MM.1S (cell line): Measurements from ENCODE around the gene GABARAP.

ENCODE experiments used
- DNase-seq: peaks from one replicate; pipeline ENCODE4 v3.0.0-alpha.2; 2015
- H2AFZ ChIP-seq: fragments of 300-600 bp; sonication (generic); 2 replicates; pipeline ENCODE4 v1.6.0; 2016; ENCODE audit warnings: antibody characterized with exemption, low read length
- H3F3A ChIP-seq: fragments of 300-600 bp; sonication (generic); 2 replicates; pipeline ENCODE4 v1.6.1; 2016; ENCODE audit warnings: mild to moderate bottlenecking, antibody characterized with exemption, low read length, moderate library complexity, mixed read lengths; ENCODE audit not compliant: insufficient read depth
- H3K27ac ChIP-seq: fragments of 300-600 bp; sonication (generic); 2 replicates; pipeline ENCODE4 v1.5.1; 2016; ENCODE audit warnings: mild to moderate bottlenecking, low read length
- H3K27me3 ChIP-seq: fragments of 300-600 bp; sonication (generic); replicated peaks from 2 replicates; pipeline ENCODE4 v1.6.0; 2016; ENCODE audit warnings: low read length; ENCODE audit not compliant: insufficient read depth
- H3K36me3 ChIP-seq: fragments of 300-600 bp; sonication (generic); replicated peaks from 2 replicates; pipeline ENCODE4 v1.6.1; 2016; ENCODE audit warnings: mild to moderate bottlenecking, low read length, mixed read lengths; ENCODE audit not compliant: insufficient read depth
- H3K4me1 ChIP-seq: fragments of 300-600 bp; sonication (generic); 2 replicates; pipeline ENCODE4 v1.6.1; 2016; ENCODE audit warnings: low read length, mixed read lengths
- H3K4me2 ChIP-seq: fragments of 300-600 bp; sonication (generic); 2 replicates; pipeline ENCODE4 v1.6.0; 2016; ENCODE audit warnings: low read depth, low read length
- H3K4me3 ChIP-seq: fragments of 300-600 bp; sonication (generic); 2 replicates; pipeline ENCODE4 v1.5.1; 2016; ENCODE audit warnings: low read length, mixed read lengths
- H3K79me2 ChIP-seq: fragments of 300-600 bp; sonication (generic); 2 replicates; pipeline ENCODE4 v1.6.1; 2016; ENCODE audit warnings: mixed run types, low read length, mixed read lengths
- H3K9ac ChIP-seq: fragments of 300-600 bp; sonication (generic); 2 replicates; pipeline ENCODE4 v1.6.1; 2016; ENCODE audit warnings: low read length, mixed read lengths
- H3K9me2 ChIP-seq: fragments of 300-600 bp; sonication (generic); replicated peaks from 2 replicates; pipeline ENCODE4 v1.6.1; 2016; ENCODE audit warnings: mild to moderate bottlenecking, low read length, mixed read lengths; ENCODE audit not compliant: insufficient read depth
- H3K9me3 ChIP-seq: fragments of 300-600 bp; sonication (generic); replicated peaks from 2 replicates; pipeline ENCODE4 v1.6.1; 2016; ENCODE audit warnings: mild to moderate bottlenecking, low read length, mixed read lengths; ENCODE audit not compliant: insufficient read depth
- H4K20me1 ChIP-seq: fragments of 300-600 bp; sonication (generic); 2 replicates; pipeline ENCODE4 v1.6.1; 2016; ENCODE audit warnings: mild to moderate bottlenecking, low read length, moderate library complexity, mixed read lengths; ENCODE audit not compliant: insufficient read depth
- CTCF ChIP-seq: fragments of 300-600 bp; sonication (generic); IDR thresholded peaks from 2 replicates; pipeline ENCODE4 v1.5.1; 2016; ENCODE audit warnings: antibody characterized with exemption, low read length, mixed read lengths
- EZH2 ChIP-seq: fragments of 300-600 bp; sonication (generic); optimal IDR thresholded peaks from 2 replicates; pipeline ENCODE3; 2017; ENCODE audit warnings: low read depth, mild to moderate bottlenecking, antibody characterized with exemption, low read length, mixed read lengths
- EZH2phosphoT487 ChIP-seq: fragments of 300-600 bp; sonication (generic); IDR thresholded peaks from 2 replicates; pipeline ENCODE4 v1.6.1; 2018; ENCODE audit warnings: antibody characterized with exemption, low read length

GABARAP gene

GRCh38 chr17:7222972-7223292 is 19.3 kb downstream of the GABARAP start:
- TF ChIP-seq EZH2 (no peak), EZH2phosphoT487 (no peak), CTCF (no peak)
- peaks cover 35% of the 10 kb centered on the region for H3K79me2 ChIP-seq
- H2AFZ ChIP-seq: no peak overlapping the region
- H3K27ac ChIP-seq: no peak overlapping the region
- no peak overlapping the region for H3K4me2 ChIP-seq
- H3K36me3 ChIP-seq: 0 out of 2 replicates have a peak, but pooled peaks cover 6% of the 10 kb centered on the region
- H3K4me1 ChIP-seq: peaks cover 12% of the 10 kb centered on the region
- no peak for DNase-seq
- H3K9ac ChIP-seq: no peak overlapping the region
- H3K9me3 ChIP-seq: no peaks in the 10 kb centered on the region
- H3K4me3 ChIP-seq: no peak overlapping the region
- no peaks in the 10 kb centered on the region for H4K20me1 ChIP-seq
- H3K9me2 ChIP-seq: no peaks in the 10 kb centered on the region
- H3F3A ChIP-seq: no peaks in the 10 kb centered on the region
- H3K27me3 ChIP-seq: no peaks in the 10 kb centered on the region

GRCh38 chr17:7222093-7222971 is 19.9 kb downstream of the GABARAP start:
- no peak overlapping the region for H3K27ac ChIP-seq

GRCh38 chr17:7221278-7222092 is 20.8 kb downstream of the GABARAP start:
- H3F3A ChIP-seq: no peaks in the 10 kb centered on the region
- no peak overlapping the region for H2AFZ ChIP-seq
- H3K9ac ChIP-seq: no peak overlapping the region
- peaks cover 6% of the 10 kb centered on the region for H3K27me3 ChIP-seq
- DNase-seq: no peak
- H3K27ac ChIP-seq: no peak overlapping the region
- H3K9me3 ChIP-seq: no peaks in the 10 kb centered on the region
- no peaks in the 10 kb centered on the region for H3K9me2 ChIP-seq
- 0 out of 2 replicates have a peak, but pooled peaks cover 6% of the 10 kb centered on the region for H3K36me3 ChIP-seq
- H3K4me1 ChIP-seq: peaks cover 12% of the 10 kb centered on the region
- peaks cover 35% of the 10 kb centered on the region for H3K79me2 ChIP-seq
- no peak overlapping the region; the same call in 1 of the 2 replicates for H3K4me3 ChIP-seq
- H4K20me1 ChIP-seq: no peaks in the 10 kb centered on the region
- H3K4me2 ChIP-seq: peak overlapping the region; percentile 72; the same call in 1 of the 2 replicates
- TF ChIP-seq EZH2phosphoT487 (no peak), EZH2 (no peak), CTCF (no peak)

More at GRCh38 chr17:7222093-7222971, 19.9 kb downstream of the GABARAP start:
- Histone ChIP-seq H3K79me2 (peaks cover 35% of the 10 kb centered on the region), H3K4me1 (peaks cover 12% of the 10 kb centered on the region), H4K20me1 (no peaks in the 10 kb centered on the region), H2AFZ (no peak overlapping the region), H3K9me3 (no peaks in the 10 kb centered on the region), H3K9me2 (no peaks in the 10 kb centered on the region), H3K4me2 (no peak overlapping the region), H3F3A (no peaks in the 10 kb centered on the region), H3K36me3 (0 out of 2 replicates have a peak, but pooled peaks cover 6% of the 10 kb centered on the region), H3K27me3 (no peaks in the 10 kb centered on the region), H3K9ac (no peak overlapping the region), H3K4me3 (no peak overlapping the region)
- DNase-seq: no peak
- TF ChIP-seq EZH2phosphoT487: no peak
- TF ChIP-seq EZH2: no peak
- TF ChIP-seq CTCF: no peak
